GM19239 (cell line): ENCODE measurements around the gene TBL3.
A peak's percentile ranks its signal among the peaks of the same experiment; 100 is the strongest.
"Not testable (repeated sequence)": the region's sequence is repeated elsewhere in the genome, so short reads cannot be mapped to it uniquely, and the experiment has no call there.

Experiments
- DNase-seq: peaks from one replicate; pipeline ENCODE4 v3.0.0; 2011; ENCODE audit warnings: low spot score; ENCODE audit not compliant: insufficient read length
- FAIRE-seq: peaks from 2 replicates; lab custom pipeline; 2011; peaks lifted over from hg19 to GRCh38; lab: Jason Lieb, UNC

The TBL3 gene

DNA sequence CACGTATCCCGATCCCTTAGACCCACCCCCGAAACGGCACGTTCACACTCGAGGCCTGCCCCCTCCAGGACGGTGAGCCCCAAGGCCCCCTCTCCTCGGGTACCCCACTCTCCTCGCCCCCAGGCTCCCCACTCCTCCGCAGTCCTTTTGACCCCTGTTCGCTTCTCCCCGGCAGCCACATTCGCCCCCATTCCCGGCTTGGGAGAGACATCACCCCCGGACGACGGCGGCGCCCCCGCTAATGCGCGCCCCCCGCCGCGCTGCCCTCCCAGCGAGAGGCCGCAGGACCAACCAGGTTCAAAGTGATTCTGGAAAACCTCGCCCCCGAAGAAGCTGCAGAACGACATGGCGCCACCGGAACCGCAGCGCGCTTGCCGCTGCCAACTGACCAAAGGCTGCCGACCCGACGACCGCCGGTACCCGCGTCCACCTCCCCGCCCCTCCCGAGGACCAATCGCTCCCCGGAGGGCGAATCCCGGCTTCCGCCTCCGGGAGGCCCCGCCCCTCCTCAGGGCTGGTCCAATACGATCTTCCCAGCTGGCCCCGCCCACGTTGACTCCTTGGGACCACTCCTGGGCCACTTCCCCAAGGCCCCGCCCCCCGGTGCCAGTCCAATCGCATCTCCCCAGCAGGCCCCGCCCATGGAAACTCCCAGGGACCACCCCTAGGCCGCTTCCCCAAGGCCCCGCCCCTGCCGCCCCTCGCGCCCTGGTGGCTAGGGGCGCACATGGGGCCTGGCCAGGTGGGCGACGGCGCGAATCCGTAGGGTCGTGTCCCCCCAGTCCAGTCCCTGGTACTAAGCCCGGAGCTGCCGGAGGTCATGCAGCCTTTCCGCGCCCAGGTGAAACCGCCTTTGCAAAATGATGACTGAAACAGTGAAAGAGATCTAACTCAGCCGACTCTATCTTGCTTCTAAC, 28.8 kb upstream of the TBL3 start, which contains the start of gene MSRB1:
Gene MSRB1 (minus strand): TSS at position 390 of the 917 bp plus-strand sequence. CDS start 43 bp downstream, at position 347.
- DNase-seq (peak; percentile 99), FAIRE-seq (peak; percentile 98)

GRCh38 chr16:1944612-1945199, 27.1 kb upstream of the TBL3 start:
- FAIRE-seq (no peak), DNase-seq (no peak)

DNA sequence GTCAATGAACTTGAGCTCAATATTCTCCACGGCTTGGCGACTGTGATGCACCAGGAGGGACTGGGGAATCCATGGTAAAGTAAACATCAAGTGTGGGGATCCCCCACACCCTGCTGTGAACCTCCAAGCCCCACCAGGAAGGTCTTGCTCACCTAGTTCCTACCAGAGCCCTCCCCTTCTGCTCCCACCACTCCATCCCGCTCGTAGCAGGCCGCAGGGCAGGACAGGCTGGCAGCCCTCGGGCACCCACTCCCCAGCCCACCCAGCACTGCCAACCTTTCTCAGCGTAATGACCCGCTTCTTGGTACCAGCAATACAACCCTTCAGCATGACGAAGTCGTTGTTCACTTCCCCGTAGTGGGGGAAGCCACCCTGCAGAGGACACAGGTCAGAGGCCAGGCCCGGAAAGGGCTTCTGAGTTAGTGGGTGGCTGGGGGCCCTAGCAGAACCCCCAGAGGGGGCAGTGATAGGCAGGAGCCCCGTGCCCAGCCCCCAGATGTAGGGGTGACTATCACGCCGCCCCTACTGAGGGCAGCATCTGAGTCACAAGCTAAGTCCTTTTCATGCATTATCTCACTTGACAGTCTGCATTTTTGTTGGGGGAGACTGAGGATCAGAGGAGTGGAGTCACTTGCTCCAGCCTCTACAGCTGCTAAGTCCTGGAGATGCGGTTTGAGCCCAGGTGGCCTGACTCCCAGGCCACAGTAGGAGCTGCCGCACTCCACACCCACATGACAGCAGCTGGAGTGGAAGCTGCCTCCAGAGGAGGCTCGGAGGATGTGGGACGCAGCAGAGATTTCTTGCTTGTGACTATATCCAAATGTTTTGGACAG, 26.1 kb upstream of the TBL3 start:
- DNase-seq (no peak), FAIRE-seq (no peak)

GRCh38 chr16:1946495-1947368, 25.1 kb upstream of the TBL3 start:
- DNase-seq, result no peak
- FAIRE-seq, result no peak

DNA sequence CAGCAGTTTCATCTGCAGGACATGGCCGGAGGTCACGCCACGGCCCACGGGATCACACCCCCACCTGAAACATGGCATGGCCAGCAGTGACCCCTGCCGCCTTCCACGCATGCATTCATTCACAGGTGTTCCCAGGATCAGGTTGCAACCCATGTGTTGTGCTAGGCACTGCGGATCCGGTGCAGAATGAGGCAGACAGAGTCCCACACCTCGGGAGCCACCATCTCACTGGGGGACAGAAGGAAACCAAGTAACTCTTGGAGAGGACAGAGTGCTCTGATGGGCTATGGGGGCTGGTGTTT, 24.5 kb upstream of the TBL3 start:
- DNase-seq (no peak), FAIRE-seq (no peak)

DNA sequence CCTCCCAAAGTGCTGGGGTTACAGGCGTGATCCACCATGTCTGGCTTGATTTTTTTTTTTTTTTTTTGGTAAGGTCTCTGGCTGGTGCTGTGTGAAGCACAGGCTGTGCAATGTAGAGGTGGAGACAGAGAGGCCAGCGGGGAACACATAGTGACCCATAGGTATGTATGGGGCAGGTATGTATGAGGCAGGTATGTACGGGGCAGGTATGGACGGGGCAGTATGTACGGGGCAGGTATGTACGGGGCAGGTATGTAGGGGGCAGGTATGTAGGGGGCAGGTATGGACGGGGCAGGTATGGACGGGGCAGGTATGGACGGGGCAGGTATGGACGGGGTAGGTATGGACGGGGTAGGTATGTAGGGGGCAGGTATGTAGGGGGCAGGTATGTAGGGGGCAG, 22.3 kb upstream of the TBL3 start:
- no peak for FAIRE-seq
- no peak for DNase-seq

- DNase-seq (no peak), FAIRE-seq (no peak)
Measured at GRCh38 chr16:1950047-1950446, 21.8 kb upstream of the TBL3 start.

- no peak for DNase-seq
- FAIRE-seq, result no peak
Measured at GRCh38 chr16:1950559-1950958, 21.3 kb upstream of the TBL3 start.

GRCh38 chr16:1953734-1954133, 18.1 kb upstream of the TBL3 start:
- no peak for FAIRE-seq

DNA sequence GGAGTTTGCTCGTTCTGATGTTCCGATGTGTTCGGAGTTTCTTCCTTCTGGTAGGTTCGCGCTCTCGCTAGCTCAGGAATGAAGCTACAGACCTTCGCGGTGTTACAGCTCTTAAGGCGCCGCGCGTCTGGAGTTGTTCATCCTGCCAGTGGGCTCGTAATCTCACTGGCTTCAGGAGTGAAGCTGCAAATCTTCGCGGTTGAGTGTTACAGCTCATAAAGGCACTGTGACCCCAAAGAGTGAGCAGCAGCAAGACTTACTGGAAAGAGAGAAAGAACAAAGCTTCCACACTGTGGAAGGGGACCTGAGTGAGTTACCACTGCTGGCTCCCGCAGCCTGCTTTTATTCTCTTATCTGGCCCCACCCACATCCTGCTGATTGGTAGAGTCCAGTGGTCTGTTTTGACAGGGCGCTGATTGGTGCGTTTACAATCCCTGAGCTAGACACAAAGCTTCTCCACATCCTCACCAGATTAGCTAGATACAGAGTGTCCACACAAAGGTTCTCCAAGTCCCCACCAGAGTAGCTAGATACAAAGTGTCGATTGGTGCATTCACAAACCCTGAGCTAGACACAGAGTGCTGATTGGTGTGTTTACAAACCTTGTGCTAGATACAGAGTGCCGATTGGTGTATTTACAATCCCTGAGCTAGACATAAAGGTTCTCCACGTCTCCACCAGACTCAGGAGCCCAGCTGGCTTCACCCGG, 14.3 kb upstream of the TBL3 start:
- not testable (repeated sequence) for DNase-seq, FAIRE-seq

More at GRCh38 chr16:1953734-1954133, 18.1 kb upstream of the TBL3 start:
- DNase-seq, result no peak

- FAIRE-seq, result not testable (repeated sequence)
Measured at GRCh38 chr16:1958143-1958491, 13.7 kb upstream of the TBL3 start.

DNA sequence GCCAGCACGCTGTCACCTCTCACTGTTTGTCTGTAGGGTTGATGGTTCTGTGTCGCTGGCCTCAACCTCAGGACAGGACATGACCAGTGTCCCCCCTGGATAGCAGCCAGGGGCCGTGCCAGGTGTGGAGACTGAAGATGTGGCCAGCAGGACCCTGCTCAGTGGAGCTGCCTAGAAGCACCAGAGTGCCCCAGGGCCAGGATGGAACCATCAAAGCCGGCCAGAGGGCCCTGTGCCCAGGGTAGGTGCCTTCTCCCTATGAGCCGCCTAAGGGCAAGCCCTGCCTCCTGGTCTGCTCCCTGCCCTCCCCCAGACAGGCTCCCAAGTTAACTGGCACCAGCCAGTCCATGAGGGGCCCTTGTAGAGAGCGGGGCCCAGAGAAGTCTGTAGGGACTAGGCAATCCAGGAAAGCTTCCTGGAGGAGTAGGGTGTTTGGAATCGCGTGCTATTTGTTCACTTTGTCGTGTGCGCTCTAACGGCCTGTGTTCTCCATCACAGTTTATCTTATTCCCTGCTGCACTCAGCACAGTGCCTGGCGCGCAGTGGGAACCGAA, 13.1 kb upstream of the TBL3 start:
- FAIRE-seq, result no peak
- no peak for DNase-seq

More at GRCh38 chr16:1958143-1958491, 13.7 kb upstream of the TBL3 start:
- DNase-seq, result not testable (repeated sequence)

DNA sequence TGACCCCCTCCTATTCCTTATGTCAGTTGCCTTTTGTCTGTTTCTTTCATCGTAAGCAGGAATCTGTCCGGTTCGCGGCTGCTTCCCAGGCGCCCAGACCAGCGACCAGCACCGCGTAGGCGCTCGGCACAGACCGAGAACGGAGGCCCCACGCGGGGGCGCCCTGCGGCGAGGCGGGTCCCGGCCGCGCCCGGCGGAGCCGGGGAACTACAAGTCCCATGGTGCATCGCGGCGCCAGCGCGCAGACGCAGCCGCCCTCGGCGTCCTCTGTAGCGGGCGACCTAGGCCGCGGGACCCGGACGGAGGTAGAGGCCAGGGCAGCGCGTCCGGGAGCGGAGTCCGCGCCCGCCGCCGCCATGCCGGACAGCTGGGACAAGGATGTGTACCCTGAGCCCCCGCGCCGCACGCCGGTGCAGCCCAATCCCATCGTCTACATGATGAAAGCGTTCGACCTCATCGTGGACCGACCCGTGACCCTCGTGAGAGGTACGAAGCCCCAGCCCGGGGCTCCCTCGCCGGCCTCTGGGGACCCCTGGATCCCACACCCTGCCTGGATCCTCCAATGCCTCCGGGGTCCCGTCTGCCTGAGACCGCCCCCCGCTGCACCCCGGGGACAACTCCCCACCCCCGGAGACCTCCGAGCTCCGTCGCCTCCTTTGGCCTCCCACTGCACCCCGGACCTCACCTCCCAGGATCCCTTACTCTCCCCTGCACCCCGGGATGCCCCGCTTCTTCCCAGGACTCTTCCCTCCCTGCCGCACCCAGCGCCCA, 12.4 kb upstream of the TBL3 start, which contains the start of gene NDUFB10:
Gene NDUFB10 (plus strand): TSS at position 270 of the 771 bp plus-strand sequence. CDS start 87 bp downstream, at position 357.
- DNase-seq (peak; percentile 93), FAIRE-seq (peak; percentile 87)

GRCh38 chr16:1960665-1961630, 10.9 kb upstream of the TBL3 start:
- DNase-seq, result no peak
- no peak for FAIRE-seq

DNA sequence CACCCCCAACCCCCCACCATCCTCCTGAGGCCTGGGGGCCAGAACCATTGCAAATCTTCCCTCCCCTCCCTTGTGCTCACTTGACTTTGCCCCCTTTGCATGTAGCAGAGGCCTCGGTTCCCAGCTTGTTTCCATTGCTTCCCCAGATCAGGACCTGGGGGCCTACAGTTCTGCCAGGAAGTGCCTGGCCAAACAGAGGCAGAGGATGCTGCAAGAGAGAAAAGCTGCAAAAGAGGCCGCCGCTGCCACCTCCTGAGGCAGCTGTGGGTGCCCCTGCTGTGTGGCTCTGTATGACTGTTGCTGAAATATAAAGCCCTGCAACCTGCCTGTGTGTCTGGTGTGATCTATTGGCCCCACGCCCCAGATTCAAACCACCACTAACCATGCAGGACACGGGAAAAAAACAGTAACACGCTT, 10.2 kb upstream of the TBL3 start:
- DNase-seq (no peak), FAIRE-seq (no peak)

- not testable (repeated sequence) for FAIRE-seq, DNase-seq
Measured at GRCh38 chr16:1962161-1963153, 9.4 kb upstream of the TBL3 start.
